AG04450 (cell line): Measurements from ENCODE around the gene PNMA8A. TPM values are rescaled to one million over a fixed set of nuclear protein-coding genes. Genes with fewer than 3 reads are reported as not detected.

ENCODE experiments used
- CTCF ChIA-PET: fragments of 300-600, 350-600 bp; formaldehyde crosslinking; extraction: SDS; loops from one replicate; lab custom pipeline; 2022; ENCODE audit warnings: antibody characterized with exemption, inconsistent platforms; lab: Charles Lee
- POLR2A ChIA-PET: fragments of 350-600 bp; formaldehyde crosslinking; extraction: SDS; loops from one replicate; lab custom pipeline; 2021; ENCODE audit warnings: antibody characterized with exemption, inconsistent platforms; lab: Yijun Ruan, JAX
- DNase-seq: peaks from one replicate; pipeline ENCODE4 v3.0.0-alpha.2; 2011; ENCODE audit warnings: low read depth, low spot score
- H3K27ac ChIP-seq: one replicate; pipeline ENCODE4 v1.5.1; 2012; ENCODE audit warnings: low read depth, low read length, control low read depth
- H3K27me3 ChIP-seq: one replicate; pipeline ENCODE4 v1.6.0; 2012; ENCODE audit warnings: low read length; ENCODE audit not compliant: control insufficient read depth, insufficient read depth
- H3K4me3 ChIP-seq: 2 replicates; pipeline ENCODE4 v1.5.1; 2011; ENCODE audit warnings: mild to moderate bottlenecking, low read depth, low read length, control low read depth
- H3K9me3 ChIP-seq: 2 replicates; pipeline ENCODE4 v1.5.1; 2012; ENCODE audit warnings: low read length; ENCODE audit not compliant: control insufficient read depth, insufficient read depth
- polyA plus RNA-seq: library from polyadenylated mRNA; depleted of rRNA; stranded (reverse); fragments of >200 nt; gene quantifications from 2 replicates; pipeline ENCODE4 v1.2.3, GENCODE V29; 2011
- TF ChIP-seq, protein P1 (sequence below): IDR thresholded peaks from 2 replicates; pipeline ENCODE4 v1.5.1; 2011; ENCODE audit warnings: low read depth, low read length, control low read depth, inconsistent platforms

Gene PNMA8A
- polyA plus RNA-seq, 1 experiment = 4.0 TPM

DNA sequence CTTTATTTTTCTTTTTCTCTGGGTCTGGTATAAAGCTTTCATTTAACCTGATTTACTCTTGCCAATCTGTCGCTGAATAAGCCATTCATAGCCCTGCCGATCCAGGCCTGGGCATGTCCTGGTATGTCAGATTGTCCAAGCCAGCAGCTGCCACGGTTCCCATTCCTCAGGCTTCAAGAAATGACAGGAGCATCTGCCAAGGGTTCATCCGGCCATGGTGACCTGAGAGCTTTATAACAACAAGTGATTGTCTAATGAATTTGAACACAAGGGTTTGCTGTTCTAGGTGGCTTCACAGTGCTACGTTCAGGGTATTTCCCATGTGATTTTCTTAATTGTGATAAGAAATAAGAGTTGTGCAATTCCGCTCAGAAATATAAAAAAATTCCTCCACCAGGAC, 20.0 kb downstream of the PNMA8A start:
- Histone ChIP-seq H3K4me3 (no peak overlapping the region), H3K9me3 (peaks cover 4% of the 10 kb centered on the region), H3K27ac (no peak overlapping the region), H3K27me3 (peaks cover 8% of the 10 kb centered on the region)
- no peak for DNase-seq
- TF ChIP-seq, protein P1, sequence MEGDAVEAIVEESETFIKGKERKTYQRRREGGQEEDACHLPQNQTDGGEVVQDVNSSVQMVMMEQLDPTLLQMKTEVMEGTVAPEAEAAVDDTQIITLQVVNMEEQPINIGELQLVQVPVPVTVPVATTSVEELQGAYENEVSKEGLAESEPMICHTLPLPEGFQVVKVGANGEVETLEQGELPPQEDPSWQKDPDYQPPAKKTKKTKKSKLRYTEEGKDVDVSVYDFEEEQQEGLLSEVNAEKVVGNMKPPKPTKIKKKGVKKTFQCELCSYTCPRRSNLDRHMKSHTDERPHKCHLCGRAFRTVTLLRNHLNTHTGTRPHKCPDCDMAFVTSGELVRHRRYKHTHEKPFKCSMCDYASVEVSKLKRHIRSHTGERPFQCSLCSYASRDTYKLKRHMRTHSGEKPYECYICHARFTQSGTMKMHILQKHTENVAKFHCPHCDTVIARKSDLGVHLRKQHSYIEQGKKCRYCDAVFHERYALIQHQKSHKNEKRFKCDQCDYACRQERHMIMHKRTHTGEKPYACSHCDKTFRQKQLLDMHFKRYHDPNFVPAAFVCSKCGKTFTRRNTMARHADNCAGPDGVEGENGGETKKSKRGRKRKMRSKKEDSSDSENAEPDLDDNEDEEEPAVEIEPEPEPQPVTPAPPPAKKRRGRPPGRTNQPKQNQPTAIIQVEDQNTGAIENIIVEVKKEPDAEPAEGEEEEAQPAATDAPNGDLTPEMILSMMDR = no peak
- POLR2A ChIA-PET = interaction anchor here (0.6 kb wide), 1 partner anchor 39 kb away, joined by 3 read pairs; no protein-coding TSS in a partner anchor
- CTCF ChIA-PET = no interaction called here

DNA sequence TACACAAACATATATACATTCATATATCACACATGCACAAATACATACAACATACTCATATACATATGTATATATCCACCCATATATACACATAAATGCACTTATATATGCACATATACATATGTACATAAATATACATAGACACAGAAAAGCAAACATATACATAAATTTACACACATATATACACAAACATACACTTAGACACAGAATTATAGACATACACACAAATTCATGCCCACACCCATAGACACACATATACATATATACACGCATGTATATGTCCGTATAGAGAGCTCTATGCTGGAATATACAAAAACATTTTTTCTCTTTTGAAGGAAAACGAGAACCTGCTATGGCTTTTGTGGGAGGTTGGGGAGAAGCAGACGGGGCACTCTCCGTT, 20.6 kb downstream of the PNMA8A start:
- no peak overlapping the region for H3K4me3 ChIP-seq
- peaks cover 8% of the 10 kb centered on the region for H3K27me3 ChIP-seq
- CTCF ChIA-PET = no interaction called here
- H3K9me3 ChIP-seq = peaks cover 4% of the 10 kb centered on the region
- TF ChIP-seq, protein P1 = no peak
- H3K27ac ChIP-seq = no peak overlapping the region
- POLR2A ChIA-PET = no interaction called here
- DNase-seq = no peak

GRCh38 chr19:46449228-46449627, 22.1 kb downstream of the PNMA8A start:
- no peak for DNase-seq
- Histone ChIP-seq H3K9me3 (peaks cover 4% of the 10 kb centered on the region), H3K27me3 (peaks cover 8% of the 10 kb centered on the region), H3K27ac (no peak overlapping the region), H3K4me3 (no peak overlapping the region)
- TF ChIP-seq, protein P1 = no peak
- ChIA-PET CTCF (no interaction called here), POLR2A (no interaction called here)

DNA sequence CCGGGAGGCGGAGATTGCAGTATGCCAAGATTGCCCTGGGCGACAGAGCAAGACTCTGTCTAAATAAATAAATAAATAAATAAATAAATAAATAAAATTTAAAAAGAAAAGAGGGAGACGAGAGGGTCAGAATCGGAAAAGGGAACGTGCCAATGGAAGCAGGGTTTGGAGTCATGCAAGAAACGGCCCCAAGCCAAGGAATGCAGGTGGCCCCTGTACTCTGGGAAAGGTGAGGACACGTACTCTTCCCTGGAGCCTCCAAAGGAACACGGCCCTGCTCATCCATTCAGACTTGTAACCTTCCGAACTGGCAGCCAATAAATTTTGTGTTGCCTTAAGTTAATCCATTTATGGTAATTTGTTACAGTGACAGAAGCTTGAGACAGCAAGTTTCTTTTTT, 22.8 kb downstream of the PNMA8A start:
- POLR2A ChIA-PET = no interaction called here
- TF ChIP-seq, protein P1 = no peak
- no peak overlapping the region for H3K27ac ChIP-seq
- peaks cover 6% of the 10 kb centered on the region for H3K27me3 ChIP-seq
- DNase-seq = no peak
- peaks cover 4% of the 10 kb centered on the region for H3K9me3 ChIP-seq
- H3K4me3 ChIP-seq = no peak overlapping the region
- CTCF ChIA-PET = no interaction called here

DNA sequence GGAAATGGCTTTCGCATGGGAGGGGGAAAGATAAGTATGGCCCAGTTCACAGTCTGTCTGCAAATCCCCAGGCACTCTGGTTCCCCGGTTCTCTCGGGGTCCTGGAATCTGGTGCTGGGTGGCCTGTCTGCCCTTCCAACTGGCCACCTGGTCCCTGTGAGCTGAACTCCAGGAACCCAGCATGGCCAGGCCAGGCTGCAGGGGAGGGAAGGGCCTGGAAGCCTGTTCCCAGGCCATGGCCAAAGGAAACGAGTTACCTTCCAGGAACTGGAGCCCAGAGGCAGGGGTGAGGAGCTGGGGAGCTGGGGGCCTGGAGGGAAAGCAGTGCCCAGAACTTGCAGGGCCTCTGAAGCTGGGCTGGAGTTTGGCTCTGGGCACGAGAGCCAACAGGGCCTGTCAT, 23.5 kb downstream of the PNMA8A start:
- Histone ChIP-seq H3K4me3 (no peak overlapping the region), H3K27ac (no peak overlapping the region), H3K27me3 (peaks cover 5% of the 10 kb centered on the region), H3K9me3 (peaks cover 4% of the 10 kb centered on the region)
- DNase-seq = no peak
- ChIA-PET CTCF (no interaction called here), POLR2A (interaction anchor here (0.6 kb wide), 1 partner anchor 59 kb away, joined by 4 read pairs; no protein-coding TSS in a partner anchor)
- TF ChIP-seq, protein P1 = no peak
